Stromal cell of bone marrow (primary cell): Measurements from ENCODE around the gene UBR2.
A peak's percentile ranks its signal among the peaks of the same experiment; 100 is the strongest.
"Not testable (repeated sequence)": the region's sequence is repeated elsewhere in the genome, so short reads cannot be mapped to it uniquely, and the experiment has no call there.

Experiments
- DNase-seq: peaks from one replicate; pipeline ENCODE4 v3.0.0-alpha.2; 2012; ENCODE audit warnings: low read depth

The UBR2 gene

GRCh38 chr6:42618686-42619085 is 54.9 kb downstream of the UBR2 start:
- DNase-seq = peak; percentile 76

- no peak for DNase-seq
Observed at GRCh38 chr6:42619963-42620362, 56.1 kb downstream of the UBR2 start.

- DNase-seq = peak; percentile 4
Observed at GRCh38 chr6:42624601-42625000, 60.8 kb downstream of the UBR2 start.

- DNase-seq = no peak
Observed at GRCh38 chr6:42627044-42627443, 63.2 kb downstream of the UBR2 start.

- DNase-seq = no peak
Observed at GRCh38 chr6:42627674-42628073, 63.8 kb downstream of the UBR2 start.

- DNase-seq = no peak
Observed at GRCh38 chr6:42628604-42629003, 64.8 kb downstream of the UBR2 start.

- no peak for DNase-seq
Observed at GRCh38 chr6:42629845-42630244, 66.0 kb downstream of the UBR2 start.

GRCh38 chr6:42637681-42638080 is 73.9 kb downstream of the UBR2 start:
- no peak for DNase-seq

- DNase-seq = no peak
Observed at GRCh38 chr6:42642794-42643193, 79.0 kb downstream of the UBR2 start.

GRCh38 chr6:42644211-42644610 is 80.4 kb downstream of the UBR2 start:
- no peak for DNase-seq

GRCh38 chr6:42652024-42652746 is 88.4 kb downstream of the UBR2 start:
- no peak for DNase-seq

- no peak for DNase-seq
Observed at GRCh38 chr6:42653851-42654250, 90.0 kb downstream of the UBR2 start.

- DNase-seq = no peak
Observed at GRCh38 chr6:42659806-42660205, 96.0 kb downstream of the UBR2 start.

- DNase-seq = peak; percentile 49
Observed at GRCh38 chr6:42661540-42662153, 97.8 kb downstream of the UBR2 start.

GRCh38 chr6:42664718-42665117 is 100.9 kb downstream of the UBR2 start:
- DNase-seq = no peak

GRCh38 chr6:42674368-42674767 is 110.5 kb downstream of the UBR2 start:
- not testable (repeated sequence) for DNase-seq

GRCh38 chr6:42674780-42675179 is 111.0 kb downstream of the UBR2 start:
- no peak for DNase-seq

- DNase-seq = no peak
Observed at GRCh38 chr6:42679358-42679757, 115.5 kb downstream of the UBR2 start.

- no peak for DNase-seq
Observed at GRCh38 chr6:42688281-42688680, 124.5 kb downstream of the UBR2 start.

GRCh38 chr6:42689371-42689770 is 125.5 kb downstream of the UBR2 start:
- DNase-seq = no peak

- DNase-seq = no peak
Observed at GRCh38 chr6:42690151-42690702, 126.4 kb downstream of the UBR2 start.

GRCh38 chr6:42690872-42691271 is 127.0 kb downstream of the UBR2 start:
- DNase-seq = no peak

GRCh38 chr6:42692137-42692911 is 128.5 kb downstream of the UBR2 start:
- DNase-seq = peak; percentile 22
